WERI-Rb-1 (cell line): Measurements from ENCODE around the gene PHACTR1.

Source experiments
- DNase-seq: peaks from one replicate; pipeline ENCODE4 v3.0.0-alpha.2; 2020
- H3K27ac ChIP-seq: fragments of 250-450 bp; sonication (Bioruptor Pico); 2 replicates; pipeline ENCODE4 v1.5.1; 2020; ENCODE audit warnings: mild to moderate bottlenecking, moderate library complexity
- H3K27me3 ChIP-seq: fragments of 250-450 bp; sonication (Bioruptor Pico); 2 replicates; pipeline ENCODE4 v1.5.1; 2021; ENCODE audit warnings: mild to moderate bottlenecking, low read depth, moderate library complexity; ENCODE audit not compliant: insufficient read depth, severe bottlenecking
- H3K36me3 ChIP-seq: fragments of 250-450 bp; sonication (Bioruptor Pico); 2 replicates; pipeline ENCODE4 v1.5.1; 2020; ENCODE audit warnings: mild to moderate bottlenecking, moderate library complexity
- H3K4me3 ChIP-seq: 2 replicates; pipeline ENCODE4 v1.5.1; 2011; ENCODE audit warnings: low read depth, mild to moderate bottlenecking, control low read depth, low read length
- H3K9me3 ChIP-seq: fragments of 250-450 bp; sonication (Bioruptor Pico); 2 replicates; pipeline ENCODE4 v1.5.1; 2021; ENCODE audit warnings: mild to moderate bottlenecking, moderate library complexity; ENCODE audit not compliant: severe bottlenecking
- CTCF ChIP-seq: IDR thresholded peaks from 2 replicates; pipeline ENCODE4 v1.5.1; 2011; ENCODE audit warnings: low read depth, mild to moderate bottlenecking, control low read depth, inconsistent platforms, low read length

The PHACTR1 gene

GRCh38 chr6:13140980-13141379, 424.4 kb downstream of the PHACTR1 start:
- H3K27me3 ChIP-seq, result no peaks in the 10 kb centered on the region
- TF ChIP-seq CTCF, result no peak
- no peak overlapping the region for H3K4me3 ChIP-seq
- H3K9me3 ChIP-seq, result no peaks in the 10 kb centered on the region
- no peak overlapping the region for H3K27ac ChIP-seq
- no peaks in the 10 kb centered on the region for H3K36me3 ChIP-seq
- no peak for DNase-seq

- Histone ChIP-seq H3K36me3 (no peaks in the 10 kb centered on the region), H3K27ac (no peak overlapping the region), H3K27me3 (no peaks in the 10 kb centered on the region), H3K4me3 (no peak overlapping the region), H3K9me3 (no peaks in the 10 kb centered on the region)
- DNase-seq, result no peak
- no peak for TF ChIP-seq CTCF
Observed at GRCh38 chr6:13141387-13141786, 424.8 kb downstream of the PHACTR1 start.

DNA sequence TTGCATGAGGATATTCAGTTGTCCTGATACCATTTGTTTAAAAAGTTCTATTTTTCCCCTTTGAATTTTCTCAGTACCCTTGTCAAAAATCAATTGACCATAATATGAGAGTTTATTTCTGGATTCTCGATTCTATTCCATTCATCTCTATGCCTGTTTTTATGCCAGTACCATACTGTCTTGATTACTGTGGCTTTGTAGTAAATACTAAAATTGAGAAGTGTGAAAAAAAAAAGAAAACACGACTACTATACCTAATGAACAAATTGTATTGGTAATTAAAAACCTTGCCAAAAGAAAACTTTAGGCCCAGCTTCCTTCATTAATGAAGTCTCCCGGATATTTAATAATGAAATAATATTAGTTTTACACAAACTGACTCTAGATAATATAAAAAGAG, 426.0 kb downstream of the PHACTR1 start:
- DNase-seq, result no peak
- Histone ChIP-seq H3K27ac (no peak overlapping the region), H3K9me3 (no peaks in the 10 kb centered on the region), H3K36me3 (no peaks in the 10 kb centered on the region), H3K4me3 (no peak overlapping the region), H3K27me3 (no peaks in the 10 kb centered on the region)
- TF ChIP-seq CTCF, result no peak

GRCh38 chr6:13146442-13146841, 429.9 kb downstream of the PHACTR1 start:
- no peak overlapping the region for H3K27ac ChIP-seq
- TF ChIP-seq CTCF, result no peak
- no peak for DNase-seq
- no peaks in the 10 kb centered on the region for H3K36me3 ChIP-seq
- no peak overlapping the region for H3K4me3 ChIP-seq
- no peaks in the 10 kb centered on the region for H3K9me3 ChIP-seq
- H3K27me3 ChIP-seq, result no peaks in the 10 kb centered on the region

GRCh38 chr6:13147376-13147775, 430.8 kb downstream of the PHACTR1 start:
- TF ChIP-seq CTCF, result no peak

DNA sequence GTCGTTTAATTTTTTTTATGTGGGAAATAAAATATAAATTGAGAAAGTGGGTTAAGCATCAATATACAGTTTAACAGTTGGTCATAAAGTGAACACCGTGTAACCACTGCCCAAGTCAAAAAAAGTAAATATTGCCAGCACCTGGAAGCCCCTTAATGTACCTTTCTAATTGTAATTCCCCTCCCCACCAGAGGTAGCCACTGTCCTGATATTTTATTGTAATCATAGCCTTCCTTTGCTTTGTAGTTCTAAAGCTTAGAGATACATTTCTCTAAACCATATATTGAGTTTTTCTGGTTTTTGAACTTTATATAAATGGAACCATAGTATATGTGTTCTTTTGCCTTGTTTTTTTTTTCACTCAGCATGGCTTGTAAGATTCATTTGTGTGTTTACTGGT, 431.2 kb downstream of the PHACTR1 start:
- DNase-seq, result no peak
- H3K27me3 ChIP-seq, result no peaks in the 10 kb centered on the region
- H3K4me3 ChIP-seq, result no peak overlapping the region
- no peaks in the 10 kb centered on the region for H3K9me3 ChIP-seq
- TF ChIP-seq CTCF, result no peak
- H3K36me3 ChIP-seq, result no peaks in the 10 kb centered on the region
- H3K27ac ChIP-seq, result no peak overlapping the region

More at GRCh38 chr6:13147376-13147775, 430.8 kb downstream of the PHACTR1 start:
- no peak for DNase-seq
- no peak overlapping the region for H3K27ac ChIP-seq
- no peaks in the 10 kb centered on the region for H3K36me3 ChIP-seq
- H3K9me3 ChIP-seq, result no peaks in the 10 kb centered on the region
- H3K4me3 ChIP-seq, result no peak overlapping the region
- no peaks in the 10 kb centered on the region for H3K27me3 ChIP-seq
